CD4-positive, alpha-beta T cell (primary cell): ENCODE measurements around the gene TSPYL2. TPM values are rescaled to one million over a fixed set of nuclear protein-coding genes. Genes with fewer than 3 reads are reported as not detected.
A peak's percentile ranks its signal among the peaks of the same experiment; 100 is the strongest.

Experiments used
- ATAC-seq: fragments of 200-7000 bp; cut with Tn5 transposase; one replicate; pipeline ENCODE4 v1.10.0; 2022; ENCODE audit warnings: mild to moderate bottlenecking; ENCODE audit not compliant: poor library complexity
- CTCF ChIA-PET: fragments of 350-600 bp; sonication (Branson Sonifier 250); formaldehyde crosslinking; loops from one replicate; lab custom pipeline; 2021; ENCODE audit warnings: antibody characterized with exemption, inconsistent platforms; lab: Charles Lee
- POLR2A ChIA-PET: fragments of 350-600 bp; sonication (Branson Sonifier 250); formaldehyde crosslinking; loops from one replicate; lab custom pipeline; 2021; ENCODE audit warnings: antibody characterized with exemption, inconsistent platforms; lab: Charles Lee
- DNase-seq, 14 experiments: peaks; one replicate each; pipeline ENCODE4 v3.0.0-alpha.2; 2013 to 2020; ENCODE audit warnings: mixed read lengths in 2 of 14
- H3K27ac ChIP-seq, 2 donors: one replicate each; pipeline versions ENCODE4 v1.5.1 to v1.7.0; 2013; ENCODE audit warnings: low read length in 2 of 2, low read depth in 1 of 2, mild to moderate bottlenecking in 1 of 2
- H3K27me3 ChIP-seq, 2 experiments: 1 replicate in 1 of 2; 2 replicates in 1 of 2; pipeline versions ENCODE4 v1.6.1 to v1.7.0; 2013; ENCODE audit warnings: low read length in 2 of 2, control low read depth in 1 of 2, mild to moderate bottlenecking in 1 of 2, moderate library complexity in 1 of 2; ENCODE audit not compliant: insufficient read depth in 2 of 2, control insufficient read depth in 1 of 2
- H3K36me3 ChIP-seq: one replicate; pipeline ENCODE4 v1.6.1; 2013; ENCODE audit warnings: low read length, control low read depth; ENCODE audit not compliant: insufficient read depth
- H3K4me1 ChIP-seq: one replicate; pipeline ENCODE4 v1.6.1; 2013; ENCODE audit warnings: low read length, control low read depth; ENCODE audit not compliant: insufficient read depth
- H3K4me3 ChIP-seq: one replicate; pipeline ENCODE4 v1.5.1; 2013; ENCODE audit warnings: mild to moderate bottlenecking, low read length, moderate library complexity
- H3K9me3 ChIP-seq, 2 experiments: 1 replicate in 1 of 2; 2 replicates in 1 of 2; pipeline versions ENCODE4 v1.6.1 to v1.7.0; 2013; ENCODE audit warnings: low read length in 2 of 2, mild to moderate bottlenecking in 2 of 2, control low read depth in 1 of 2, moderate library complexity in 1 of 2; ENCODE audit not compliant: control insufficient read depth in 1 of 2, insufficient read depth in 1 of 2
- H3K27ac Mint-ChIP-seq: one replicate; pipeline ENCODE4 v1.8.0; 2020; ENCODE audit warnings: mixed read lengths
- H3K27me3 Mint-ChIP-seq: one replicate; pipeline ENCODE4 v1.8.0; 2021; ENCODE audit warnings: mixed read lengths
- H3K36me3 Mint-ChIP-seq: one replicate; pipeline ENCODE4 v1.8.0; 2021; ENCODE audit warnings: low read depth, mixed read lengths
- H3K4me1 Mint-ChIP-seq: one replicate; pipeline ENCODE4 v1.8.0; 2021; ENCODE audit warnings: low read depth, mixed read lengths
- H3K4me3 Mint-ChIP-seq: one replicate; pipeline ENCODE4 v1.8.0; 2020; ENCODE audit warnings: mild to moderate bottlenecking, mixed read lengths
- H3K9me3 Mint-ChIP-seq: one replicate; pipeline ENCODE4 v1.8.0; 2020; ENCODE audit warnings: mixed read lengths
- CTCF ChIP-seq: fragments of 200-600 bp; IDR thresholded peaks from one replicate; pipeline ENCODE4 v1.8.0; 2022; ENCODE audit warnings: antibody characterized with exemption, mild to moderate bottlenecking
- intact Hi-C, 2 experiments: fragments of 100-400 bp; cut with DNase I in 1 of 2; cut with micrococcal nuclease in 1 of 2; formaldehyde crosslinking; loops; one replicate each; pipeline versions ENCODE4 v1.15.1 to v1.9.0; 2023 to 2025; cut with DNase I, micrococcal nuclease
- total RNA-seq, 174 experiments: library from RNA in 2 of 174; stranded (reverse) in 2 of 174; gene quantifications; one replicate each; pipeline ENCODE4 v1.2.3 and lab custom pipeline; 2021 to 2026

The TSPYL2 gene
- total RNA-seq, 2 experiments from 2014 or later = 428 to 461 TPM

DNA sequence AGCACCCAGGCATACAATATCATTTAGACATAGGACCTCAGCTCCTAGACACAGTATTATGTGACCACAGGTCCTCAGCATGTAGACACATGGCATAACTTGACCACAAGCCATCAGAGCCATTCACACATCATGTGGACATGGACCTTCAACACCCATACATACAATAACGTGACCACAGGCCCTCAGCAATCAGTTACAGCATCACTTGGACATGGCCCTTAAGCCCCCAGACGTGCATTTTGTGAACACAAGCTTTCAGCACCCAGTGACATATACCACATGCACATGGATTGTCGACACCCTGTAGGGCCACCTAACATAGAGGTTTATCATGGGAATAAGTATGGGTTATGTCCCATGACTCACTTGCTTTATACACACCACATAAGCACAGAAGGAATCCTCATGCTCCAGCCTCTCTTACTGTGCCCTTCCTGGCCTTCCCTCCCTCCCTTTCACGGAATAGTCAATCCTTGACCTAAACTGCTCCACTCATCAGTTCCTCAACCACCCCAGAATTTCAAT is 1.9 kb downstream of the TSPYL2 start:
- DNase-seq (peak in 1 of 14 experiments; percentile 25), ATAC-seq (no peak)
- CTCF ChIA-PET = no interaction called here
- no peak for TF ChIP-seq CTCF
- Histone ChIP-seq H3K4me1 (peaks cover 45% of the 10 kb centered on the region), H3K27ac (no peak overlapping the region), H3K36me3 (peaks cover 29% of the 10 kb centered on the region), H3K4me3 (no peak overlapping the region), H3K27me3 (no peaks in the 10 kb centered on the region), H3K9me3 (no peaks in the 10 kb centered on the region)
- peak overlapping the region; percentile 95 for H3K4me3 Mint-ChIP-seq
- peak overlapping the region; percentile 98 for H3K27ac Mint-ChIP-seq
- H3K36me3 Mint-ChIP-seq = peaks cover 75% of the 10 kb centered on the region
- intact Hi-C loops = loop anchor here in 1 of 2 experiments (5.0 kb wide), 1 partner anchor 138 kb away; no protein-coding TSS in a partner anchor
- H3K27me3 Mint-ChIP-seq = no peaks in the 10 kb centered on the region
- H3K4me1 Mint-ChIP-seq = peaks cover 81% of the 10 kb centered on the region
- POLR2A ChIA-PET = no interaction called here
- no peaks in the 10 kb centered on the region for H3K9me3 Mint-ChIP-seq

DNA sequence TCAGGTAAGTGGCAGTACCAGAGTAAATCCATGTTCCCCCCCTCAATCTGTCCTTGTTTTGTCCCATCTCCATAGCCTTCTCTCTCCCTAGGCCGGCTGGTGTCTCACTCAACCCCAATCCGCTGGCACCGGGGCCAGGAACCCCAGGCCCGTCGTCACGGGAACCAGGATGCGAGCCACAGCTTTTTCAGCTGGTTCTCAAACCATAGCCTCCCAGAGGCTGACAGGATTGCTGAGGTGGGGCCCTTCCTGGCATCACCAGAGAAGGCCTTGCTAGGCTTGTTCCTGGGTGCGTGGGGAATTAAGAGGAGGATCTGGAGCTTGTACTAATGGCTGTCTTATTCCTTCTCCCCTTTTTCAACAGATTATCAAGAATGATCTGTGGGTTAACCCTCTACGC is 2.7 kb downstream of the TSPYL2 start:
- no peaks in the 10 kb centered on the region for H3K27me3 Mint-ChIP-seq
- H3K27ac Mint-ChIP-seq = peak overlapping the region; percentile 98
- DNase-seq = peak in 1 of 14 experiments; percentile 9
- ChIA-PET CTCF (no interaction called here), POLR2A (no interaction called here)
- Histone ChIP-seq H3K36me3 (peaks cover 29% of the 10 kb centered on the region), H3K4me1 (peaks cover 45% of the 10 kb centered on the region), H3K27me3 (no peaks in the 10 kb centered on the region), H3K4me3 (no peak overlapping the region), H3K9me3 (no peaks in the 10 kb centered on the region), H3K27ac (no peak overlapping the region)
- H3K36me3 Mint-ChIP-seq = peaks cover 75% of the 10 kb centered on the region
- H3K9me3 Mint-ChIP-seq = no peaks in the 10 kb centered on the region
- H3K4me3 Mint-ChIP-seq = peak overlapping the region; percentile 95
- peaks cover 82% of the 10 kb centered on the region for H3K4me1 Mint-ChIP-seq
- TF ChIP-seq CTCF = no peak
- intact Hi-C loops = loop anchor here in 1 of 2 experiments (5.0 kb wide), 1 partner anchor 137 kb away; no protein-coding TSS in a partner anchor
- ATAC-seq = no peak

- Mint-ChIP-seq H3K9me3 (no peaks in the 10 kb centered on the region), H3K27me3 (no peaks in the 10 kb centered on the region), H3K27ac (peak overlapping the region; percentile 98), H3K4me1 (peaks cover 77% of the 10 kb centered on the region), H3K36me3 (peaks cover 75% of the 10 kb centered on the region), H3K4me3 (peak overlapping the region; percentile 83)
- POLR2A ChIA-PET = no interaction called here
- CTCF ChIA-PET = no interaction called here
- DNase-seq (peak in 2 of 14 experiments; percentile 5 to 41), ATAC-seq (no peak)
- no peak overlapping the region for H3K27ac ChIP-seq
- no peaks in the 10 kb centered on the region for H3K9me3 ChIP-seq
- intact Hi-C loops = no loop called here
- no peak for TF ChIP-seq CTCF
- no peaks in the 10 kb centered on the region for H3K27me3 ChIP-seq
- peaks cover 29% of the 10 kb centered on the region for H3K36me3 ChIP-seq
- peaks cover 44% of the 10 kb centered on the region for H3K4me1 ChIP-seq
- H3K4me3 ChIP-seq = no peak overlapping the region
These were observed 3.6 kb downstream of the TSPYL2 start for GRCh38 chrX:53085661-53086229.
